ENCODE results near the gene SNX18. TPM values are rescaled to one million over a fixed set of nuclear protein-coding genes. Genes with fewer than 3 reads are reported as not detected.

Gene SNX18
- total RNA-seq, 2 donors from 2014 or later, result 174 to 269 TPM

GRCh38 chr5:54556141-54556540 lies 38.6 kb downstream of the SNX18 start:
- no peak for ATAC-seq (ENCODE audit: insufficient number of reproducible peaks, low FRiP score, low read depth)
- peaks cover 9% of the 10 kb centered on the region for H3K36me3 ChIP-seq
- DNase-seq (ENCODE audit: low spot score), result no peak
- H3K27me3 ChIP-seq (replicated peaks; ENCODE audit: insufficient read depth), result no peaks in the 10 kb centered on the region
- no peak for TF ChIP-seq CTCF (IDR thresholded peaks at IDR 0.05)
- H3K9me3 ChIP-seq, result no peaks in the 10 kb centered on the region
- H3K27ac ChIP-seq, result no peak overlapping the region
- no peak overlapping the region for H3K4me3 ChIP-seq
- peaks cover 0 to 10% of the 10 kb centered on the region in 2 donors for H3K4me1 ChIP-seq (ENCODE audit: control insufficient read depth in 1 of 2, low read depth in 2 of 2)

GRCh38 chr5:54558362-54558761 lies 40.8 kb downstream of the SNX18 start:
- Histone ChIP-seq H3K27me3 (replicated peaks; ENCODE audit: insufficient read depth) (no peaks in the 10 kb centered on the region), H3K4me1 (ENCODE audit: control insufficient read depth in 1 of 2, low read depth in 2 of 2) (peaks cover 0 to 10% of the 10 kb centered on the region in 2 donors), H3K4me3 (no peak overlapping the region), H3K9me3 (no peaks in the 10 kb centered on the region), H3K27ac (no peak overlapping the region), H3K36me3 (no peaks in the 10 kb centered on the region)
- no peak for DNase-seq (ENCODE audit: low spot score)
- no peak for TF ChIP-seq CTCF (IDR thresholded peaks at IDR 0.05)
- no peak for ATAC-seq (ENCODE audit: insufficient number of reproducible peaks, low FRiP score, low read depth)

GRCh38 chr5:54561651-54562050 lies 44.1 kb downstream of the SNX18 start:
- H3K27me3 ChIP-seq (replicated peaks; ENCODE audit: insufficient read depth), result no peaks in the 10 kb centered on the region
- no peak for ATAC-seq (ENCODE audit: insufficient number of reproducible peaks, low FRiP score, low read depth)
- no peak for TF ChIP-seq CTCF (IDR thresholded peaks at IDR 0.05)
- no peaks in the 10 kb centered on the region for H3K36me3 ChIP-seq
- H3K9me3 ChIP-seq, result no peaks in the 10 kb centered on the region
- no peak for DNase-seq (ENCODE audit: low spot score)
- H3K27ac ChIP-seq, result no peak overlapping the region
- peaks cover 0 to 10% of the 10 kb centered on the region in 2 donors for H3K4me1 ChIP-seq (ENCODE audit: control insufficient read depth in 1 of 2, low read depth in 2 of 2)
- H3K4me3 ChIP-seq, result no peak overlapping the region

GRCh38 chr5:54563083-54563761 lies 45.7 kb downstream of the SNX18 start:
- DNase-seq (ENCODE audit: low spot score) (no peak), ATAC-seq (ENCODE audit: insufficient number of reproducible peaks, low FRiP score, low read depth) (no peak)
- no peak for TF ChIP-seq CTCF (IDR thresholded peaks at IDR 0.05)
- Histone ChIP-seq H3K4me3 (no peak overlapping the region), H3K27ac (no peak overlapping the region), H3K4me1 (ENCODE audit: control insufficient read depth in 1 of 2, low read depth in 2 of 2) (peaks cover 0 to 6% of the 10 kb centered on the region in 2 donors), H3K27me3 (replicated peaks; ENCODE audit: insufficient read depth) (no peaks in the 10 kb centered on the region), H3K36me3 (no peaks in the 10 kb centered on the region), H3K9me3 (no peaks in the 10 kb centered on the region)

DNA sequence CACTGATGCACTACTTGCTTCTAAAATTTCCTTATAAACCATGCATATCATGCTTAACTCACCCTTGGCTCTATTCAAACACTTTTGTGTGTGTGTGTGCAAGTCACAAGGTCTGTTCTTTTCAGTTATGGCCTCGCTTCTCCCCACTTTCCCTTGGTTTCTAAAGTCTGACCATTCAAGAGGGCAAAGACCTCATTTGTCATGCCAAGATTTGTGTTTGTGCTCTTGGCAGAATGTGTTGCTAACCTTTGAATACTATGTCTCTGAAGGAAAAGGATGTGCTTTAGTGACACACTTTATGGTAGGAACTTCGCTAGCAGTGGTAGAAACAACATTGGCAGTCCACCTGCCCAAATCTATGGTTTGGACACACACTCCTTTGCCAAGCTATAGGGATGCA lies 50.4 kb downstream of the SNX18 start:
- no peak overlapping the region for H3K27ac ChIP-seq
- H3K4me3 ChIP-seq, result no peak overlapping the region
- H3K36me3 ChIP-seq, result no peaks in the 10 kb centered on the region
- no peak for DNase-seq (ENCODE audit: low spot score)
- no peaks in the 10 kb centered on the region for H3K27me3 ChIP-seq (replicated peaks; ENCODE audit: insufficient read depth)
- no peak for ATAC-seq (ENCODE audit: insufficient number of reproducible peaks, low FRiP score, low read depth)
- TF ChIP-seq CTCF (IDR thresholded peaks at IDR 0.05), result no peak
- no peaks in the 10 kb centered on the region for H3K9me3 ChIP-seq
- peaks cover 13 to 22% of the 10 kb centered on the region in 2 donors for H3K4me1 ChIP-seq (ENCODE audit: control insufficient read depth in 1 of 2, low read depth in 2 of 2)
